ENCODE results near the gene FHDC1. TPM values are rescaled to one million over a fixed set of nuclear protein-coding genes. Genes with fewer than 3 reads are reported as not detected.

FHDC1 gene
- total RNA-seq, 1 experiment from 2014 or later = 6.0 TPM

DNA sequence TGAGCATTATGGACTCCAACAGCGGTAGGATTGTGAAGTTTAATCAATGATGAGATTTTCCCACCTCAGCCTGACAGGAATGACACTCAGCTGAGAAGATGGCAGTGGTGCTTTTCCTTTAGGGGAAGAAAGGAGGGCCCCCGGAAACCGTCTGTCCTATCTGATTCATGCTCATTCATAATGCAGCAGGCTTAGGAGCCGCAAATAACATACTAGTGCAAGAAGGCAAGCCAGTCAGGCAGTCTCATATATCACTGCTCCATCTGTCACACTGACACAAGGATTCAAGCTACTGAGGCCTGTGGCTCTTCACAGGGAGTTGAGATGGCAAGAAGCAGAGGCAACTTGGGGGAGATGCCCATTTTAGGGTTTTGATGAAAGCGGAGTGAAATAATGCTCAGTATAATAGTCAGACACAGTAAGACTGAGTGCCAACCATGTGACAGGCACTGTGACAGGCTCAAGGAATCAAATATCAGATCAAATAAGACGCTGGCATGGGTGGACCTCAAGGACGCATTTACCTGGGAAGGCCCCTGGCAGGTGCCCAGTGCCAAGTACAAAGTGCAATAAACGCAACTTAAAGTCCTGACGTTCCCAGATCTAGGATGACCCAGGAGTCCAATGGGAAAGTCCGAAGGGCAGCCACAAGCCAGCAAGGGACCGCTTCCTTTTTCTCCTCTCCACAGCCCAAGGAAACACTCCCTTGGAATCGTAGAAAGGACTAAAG is 63.4 kb downstream of the FHDC1 start:
- H3K36me3 Mint-ChIP-seq (ENCODE audit: insufficient read depth, unreplicated experiment) = no peaks in the 10 kb centered on the region
- BruUV-seq (replicated peaks) = no TSS peak
- H3K27ac Mint-ChIP-seq (ENCODE audit: unreplicated experiment) = no peak overlapping the region
- intact Hi-C loops (cut with micrococcal nuclease; ENCODE audit: unreplicated experiment) = no loop called here
- CTCF ChIA-PET = no interaction called here
- peaks cover 13% of the 10 kb centered on the region for H3K27me3 Mint-ChIP-seq (ENCODE audit: unreplicated experiment)
- peaks cover 25% of the 10 kb centered on the region for H3K4me1 Mint-ChIP-seq (ENCODE audit: low read depth, unreplicated experiment)
- no peaks in the 10 kb centered on the region for H3K9me3 Mint-ChIP-seq (ENCODE audit: low read depth, unreplicated experiment)
- no peak for DNase-seq
- TF ChIP-seq, protein P1, sequence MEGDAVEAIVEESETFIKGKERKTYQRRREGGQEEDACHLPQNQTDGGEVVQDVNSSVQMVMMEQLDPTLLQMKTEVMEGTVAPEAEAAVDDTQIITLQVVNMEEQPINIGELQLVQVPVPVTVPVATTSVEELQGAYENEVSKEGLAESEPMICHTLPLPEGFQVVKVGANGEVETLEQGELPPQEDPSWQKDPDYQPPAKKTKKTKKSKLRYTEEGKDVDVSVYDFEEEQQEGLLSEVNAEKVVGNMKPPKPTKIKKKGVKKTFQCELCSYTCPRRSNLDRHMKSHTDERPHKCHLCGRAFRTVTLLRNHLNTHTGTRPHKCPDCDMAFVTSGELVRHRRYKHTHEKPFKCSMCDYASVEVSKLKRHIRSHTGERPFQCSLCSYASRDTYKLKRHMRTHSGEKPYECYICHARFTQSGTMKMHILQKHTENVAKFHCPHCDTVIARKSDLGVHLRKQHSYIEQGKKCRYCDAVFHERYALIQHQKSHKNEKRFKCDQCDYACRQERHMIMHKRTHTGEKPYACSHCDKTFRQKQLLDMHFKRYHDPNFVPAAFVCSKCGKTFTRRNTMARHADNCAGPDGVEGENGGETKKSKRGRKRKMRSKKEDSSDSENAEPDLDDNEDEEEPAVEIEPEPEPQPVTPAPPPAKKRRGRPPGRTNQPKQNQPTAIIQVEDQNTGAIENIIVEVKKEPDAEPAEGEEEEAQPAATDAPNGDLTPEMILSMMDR (IDR thresholded peaks at IDR 0.05; ENCODE audit: unreplicated experiment) = no peak
- no peak overlapping the region for H3K4me3 Mint-ChIP-seq (ENCODE audit: low read depth, unreplicated experiment)

DNA sequence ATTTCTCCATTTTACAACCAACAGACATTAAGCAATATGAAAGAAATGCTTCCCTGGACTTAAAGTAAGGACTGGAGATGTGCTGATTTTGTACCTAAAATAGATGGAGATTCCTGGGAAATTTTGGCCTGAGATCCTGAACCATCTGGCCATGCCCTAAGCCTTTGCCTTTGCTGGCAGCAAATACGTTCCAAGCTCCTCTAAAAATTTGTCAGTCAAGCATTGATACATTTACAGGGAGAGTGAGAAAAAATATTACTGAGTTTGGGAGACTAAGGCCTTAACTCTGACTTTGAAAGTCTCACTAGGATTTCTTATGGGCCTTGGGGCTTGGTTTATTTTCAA is 63.9 kb downstream of the FHDC1 start:
- CTCF ChIA-PET = interaction anchor here (0.8 kb wide), 1 partner anchor 16 kb away, joined by 3 read pairs; no protein-coding TSS in a partner anchor
- Mint-ChIP-seq H3K9me3 (ENCODE audit: low read depth, unreplicated experiment) (no peaks in the 10 kb centered on the region), H3K27me3 (ENCODE audit: unreplicated experiment) (peaks cover 13% of the 10 kb centered on the region), H3K4me3 (ENCODE audit: low read depth, unreplicated experiment) (no peak overlapping the region), H3K4me1 (ENCODE audit: low read depth, unreplicated experiment) (peaks cover 25% of the 10 kb centered on the region), H3K27ac (ENCODE audit: unreplicated experiment) (no peak overlapping the region), H3K36me3 (ENCODE audit: insufficient read depth, unreplicated experiment) (no peaks in the 10 kb centered on the region)
- no peak for DNase-seq
- intact Hi-C loops (cut with micrococcal nuclease; ENCODE audit: unreplicated experiment) = no loop called here
- TF ChIP-seq, protein P1 (IDR thresholded peaks at IDR 0.05; ENCODE audit: unreplicated experiment) = no peak
- no TSS peak for BruUV-seq (replicated peaks)

DNA sequence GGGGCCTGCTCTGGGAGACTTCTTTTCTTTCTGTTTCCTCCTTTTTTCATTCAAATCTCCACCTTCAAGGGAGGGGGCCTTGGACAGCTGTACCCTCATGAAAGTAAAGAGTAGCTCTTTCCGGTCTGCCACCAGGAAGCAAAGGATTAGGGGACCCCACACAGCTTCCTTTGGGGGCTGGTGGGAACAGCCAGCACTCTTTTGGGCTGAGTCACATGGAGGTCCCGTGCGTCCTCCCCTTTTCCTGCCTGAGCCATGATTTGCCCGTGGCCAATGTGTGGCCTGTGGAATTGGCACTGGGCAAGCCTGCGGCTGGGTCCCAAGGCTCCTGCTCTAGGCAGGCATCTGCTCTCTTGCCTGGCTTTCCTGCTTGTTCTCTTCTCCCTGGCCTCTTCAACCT is 65.5 kb downstream of the FHDC1 start:
- no TSS peak for BruUV-seq (replicated peaks)
- H3K4me3 Mint-ChIP-seq (ENCODE audit: low read depth, unreplicated experiment) = no peak overlapping the region
- H3K27me3 Mint-ChIP-seq (ENCODE audit: unreplicated experiment) = peaks cover 13% of the 10 kb centered on the region
- no peak overlapping the region for H3K27ac Mint-ChIP-seq (ENCODE audit: unreplicated experiment)
- no peaks in the 10 kb centered on the region for H3K36me3 Mint-ChIP-seq (ENCODE audit: insufficient read depth, unreplicated experiment)
- H3K4me1 Mint-ChIP-seq (ENCODE audit: low read depth, unreplicated experiment) = peaks cover 10% of the 10 kb centered on the region
- TF ChIP-seq, protein P1 (IDR thresholded peaks at IDR 0.05; ENCODE audit: unreplicated experiment) = no peak
- intact Hi-C loops (cut with micrococcal nuclease; ENCODE audit: unreplicated experiment) = no loop called here
- no peak for DNase-seq
- CTCF ChIA-PET = no interaction called here
- H3K9me3 Mint-ChIP-seq (ENCODE audit: low read depth, unreplicated experiment) = no peaks in the 10 kb centered on the region

DNA sequence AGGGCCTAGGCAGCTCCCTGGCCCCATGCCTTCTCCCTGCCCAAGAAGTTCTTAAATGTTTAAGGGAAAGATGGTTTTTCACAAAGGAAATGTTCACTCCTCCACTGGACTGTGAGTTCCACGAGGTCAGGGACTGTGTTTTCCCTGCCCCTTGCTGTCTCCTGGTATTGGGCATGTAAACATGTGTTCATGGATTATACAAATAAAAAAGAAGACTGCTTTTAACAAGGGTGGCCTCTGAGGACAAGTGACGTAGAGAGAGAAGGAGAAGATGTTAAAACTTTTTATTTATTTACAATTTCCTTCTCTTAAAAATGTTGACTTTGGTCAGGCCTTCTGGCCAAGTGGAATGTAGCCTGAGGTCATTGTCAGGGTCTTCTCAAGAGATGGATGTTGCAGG is 66.0 kb downstream of the FHDC1 start:
- no peak overlapping the region for H3K27ac Mint-ChIP-seq (ENCODE audit: unreplicated experiment)
- no peaks in the 10 kb centered on the region for H3K9me3 Mint-ChIP-seq (ENCODE audit: low read depth, unreplicated experiment)
- no peaks in the 10 kb centered on the region for H3K36me3 Mint-ChIP-seq (ENCODE audit: insufficient read depth, unreplicated experiment)
- intact Hi-C loops (cut with micrococcal nuclease; ENCODE audit: unreplicated experiment) = no loop called here
- no peak for DNase-seq
- H3K4me3 Mint-ChIP-seq (ENCODE audit: low read depth, unreplicated experiment) = no peak overlapping the region
- BruUV-seq (replicated peaks) = no TSS peak
- CTCF ChIA-PET = no interaction called here
- TF ChIP-seq, protein P1 (IDR thresholded peaks at IDR 0.05; ENCODE audit: unreplicated experiment) = no peak
- H3K27me3 Mint-ChIP-seq (ENCODE audit: unreplicated experiment) = peaks cover 13% of the 10 kb centered on the region
- peaks cover 10% of the 10 kb centered on the region for H3K4me1 Mint-ChIP-seq (ENCODE audit: low read depth, unreplicated experiment)
